Central memory CD4-positive, alpha-beta T cell (primary cell): ENCODE data around the gene ELN.
"Not testable (repeated sequence)": the region's sequence is repeated elsewhere in the genome, so short reads cannot be mapped to it uniquely, and the experiment has no call there.

Experiments used
- DNase-seq: peaks from one replicate; pipeline ENCODE4 v3.0.0; 2022
- total RNA-seq, 3 experiments: gene quantifications; one replicate each; lab custom pipeline; 2026; lab: John Stamatoyannopoulos, UW

Gene ELN
- total RNA-seq: 0 to 0.07 (median 0) reads per million in 3 experiments

- DNase-seq: no peak
Measured at GRCh38 chr7:74027683-74028320, at the start of gene ELN. TSS of gene ELN (plus strand) at chr7:74028173. CDS start at chr7:74028188, 15 bp downstream.

GRCh38 chr7:73978661-73979563, 49.1 kb upstream of the ELN start:
- no peak for DNase-seq

- not testable (repeated sequence) for DNase-seq
Measured at GRCh38 chr7:73979656-73980055, 48.3 kb upstream of the ELN start.

GRCh38 chr7:73980206-73980605, 47.8 kb upstream of the ELN start:
- DNase-seq: no peak

- DNase-seq: no peak
Measured at GRCh38 chr7:73981933-73982332, 46.0 kb upstream of the ELN start.

- no peak for DNase-seq
Measured at GRCh38 chr7:73983437-73984164, 44.4 kb upstream of the ELN start.

- DNase-seq: no peak
Measured at GRCh38 chr7:73984481-73985205, 43.3 kb upstream of the ELN start.

- DNase-seq: no peak
Measured at GRCh38 chr7:73985737-73986141, 42.2 kb upstream of the ELN start.

- no peak for DNase-seq
Measured at GRCh38 chr7:73986158-73986631, 41.8 kb upstream of the ELN start.

- DNase-seq: no peak
Measured at GRCh38 chr7:73987298-73987697, 40.7 kb upstream of the ELN start.

- no peak for DNase-seq
Measured at GRCh38 chr7:73988197-73988596, 39.8 kb upstream of the ELN start.

- no peak for DNase-seq
Measured at GRCh38 chr7:73991522-73992100, 36.4 kb upstream of the ELN start.

- DNase-seq: no peak
Measured at GRCh38 chr7:73992101-73992562, 35.8 kb upstream of the ELN start.

- DNase-seq: no peak
Measured at GRCh38 chr7:73994023-73994422, 34.0 kb upstream of the ELN start.

GRCh38 chr7:73994761-73995160, 33.2 kb upstream of the ELN start:
- no peak for DNase-seq

- no peak for DNase-seq
Measured at GRCh38 chr7:73995330-73995729, 32.6 kb upstream of the ELN start.

GRCh38 chr7:73995821-73996511, 32.0 kb upstream of the ELN start:
- no peak for DNase-seq

- no peak for DNase-seq
Measured at GRCh38 chr7:73997056-73997455, 30.9 kb upstream of the ELN start.

GRCh38 chr7:73999664-74000435, 28.1 kb upstream of the ELN start:
- no peak for DNase-seq

GRCh38 chr7:74000489-74001149, 27.4 kb upstream of the ELN start:
- DNase-seq: no peak
